ENCODE measurements around the gene KCNAB2.

Gene KCNAB2

DNA sequence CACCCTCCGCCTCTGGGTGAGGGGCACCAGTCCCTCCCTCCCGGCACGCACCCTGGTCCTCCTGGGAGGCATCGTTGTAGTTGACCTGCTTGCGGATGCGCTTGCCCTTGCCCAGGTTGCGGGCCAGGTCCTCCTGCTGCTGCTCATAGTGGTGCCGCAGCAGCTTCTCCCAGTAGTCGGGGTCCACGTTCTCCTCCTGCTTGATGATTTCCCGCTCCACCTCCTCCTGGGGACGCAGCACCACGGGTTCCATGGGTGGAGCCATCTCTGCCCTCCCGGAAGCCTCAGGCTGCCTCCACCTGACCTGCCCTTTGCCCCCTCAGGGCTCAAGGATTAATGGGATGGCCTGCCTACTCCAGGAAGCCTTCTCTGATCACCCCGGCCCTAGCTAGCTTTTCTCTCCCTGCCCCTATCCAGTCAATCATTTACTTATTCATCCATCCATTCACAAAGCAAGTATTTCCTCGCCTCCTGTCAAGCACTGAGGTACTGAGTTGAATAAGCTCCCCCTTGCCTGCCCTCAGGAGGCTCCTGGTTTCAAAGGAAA, 80.9 kb downstream of the KCNAB2 start:
- TF ChIP-seq, protein P1, sequence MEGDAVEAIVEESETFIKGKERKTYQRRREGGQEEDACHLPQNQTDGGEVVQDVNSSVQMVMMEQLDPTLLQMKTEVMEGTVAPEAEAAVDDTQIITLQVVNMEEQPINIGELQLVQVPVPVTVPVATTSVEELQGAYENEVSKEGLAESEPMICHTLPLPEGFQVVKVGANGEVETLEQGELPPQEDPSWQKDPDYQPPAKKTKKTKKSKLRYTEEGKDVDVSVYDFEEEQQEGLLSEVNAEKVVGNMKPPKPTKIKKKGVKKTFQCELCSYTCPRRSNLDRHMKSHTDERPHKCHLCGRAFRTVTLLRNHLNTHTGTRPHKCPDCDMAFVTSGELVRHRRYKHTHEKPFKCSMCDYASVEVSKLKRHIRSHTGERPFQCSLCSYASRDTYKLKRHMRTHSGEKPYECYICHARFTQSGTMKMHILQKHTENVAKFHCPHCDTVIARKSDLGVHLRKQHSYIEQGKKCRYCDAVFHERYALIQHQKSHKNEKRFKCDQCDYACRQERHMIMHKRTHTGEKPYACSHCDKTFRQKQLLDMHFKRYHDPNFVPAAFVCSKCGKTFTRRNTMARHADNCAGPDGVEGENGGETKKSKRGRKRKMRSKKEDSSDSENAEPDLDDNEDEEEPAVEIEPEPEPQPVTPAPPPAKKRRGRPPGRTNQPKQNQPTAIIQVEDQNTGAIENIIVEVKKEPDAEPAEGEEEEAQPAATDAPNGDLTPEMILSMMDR (IDR thresholded peaks at IDR 0.05; ENCODE audit: insufficient read depth, low read length, missing control alignments), result no peak
- ChIA-PET POLR2A (no interaction called here), CTCF (no interaction called here)
- no peak overlapping the region for H3K4me3 ChIP-seq (ENCODE audit: low read depth, low read length)
- no peak for DNase-seq (ENCODE audit: low read depth, low spot score)

GRCh38 chr1:6127587-6128163, 82.0 kb downstream of the KCNAB2 start:
- no peak for DNase-seq (ENCODE audit: low read depth, low spot score)
- ChIA-PET POLR2A (no interaction called here), CTCF (interaction anchor here (1.1 kb wide), 1 partner anchor 9 kb away, joined by 4 read pairs; no protein-coding TSS in a partner anchor)
- TF ChIP-seq, protein P1 (IDR thresholded peaks at IDR 0.05; ENCODE audit: insufficient read depth, low read length, missing control alignments), result no peak
- H3K4me3 ChIP-seq (ENCODE audit: low read depth, low read length), result peak overlapping the region; percentile 15

DNA sequence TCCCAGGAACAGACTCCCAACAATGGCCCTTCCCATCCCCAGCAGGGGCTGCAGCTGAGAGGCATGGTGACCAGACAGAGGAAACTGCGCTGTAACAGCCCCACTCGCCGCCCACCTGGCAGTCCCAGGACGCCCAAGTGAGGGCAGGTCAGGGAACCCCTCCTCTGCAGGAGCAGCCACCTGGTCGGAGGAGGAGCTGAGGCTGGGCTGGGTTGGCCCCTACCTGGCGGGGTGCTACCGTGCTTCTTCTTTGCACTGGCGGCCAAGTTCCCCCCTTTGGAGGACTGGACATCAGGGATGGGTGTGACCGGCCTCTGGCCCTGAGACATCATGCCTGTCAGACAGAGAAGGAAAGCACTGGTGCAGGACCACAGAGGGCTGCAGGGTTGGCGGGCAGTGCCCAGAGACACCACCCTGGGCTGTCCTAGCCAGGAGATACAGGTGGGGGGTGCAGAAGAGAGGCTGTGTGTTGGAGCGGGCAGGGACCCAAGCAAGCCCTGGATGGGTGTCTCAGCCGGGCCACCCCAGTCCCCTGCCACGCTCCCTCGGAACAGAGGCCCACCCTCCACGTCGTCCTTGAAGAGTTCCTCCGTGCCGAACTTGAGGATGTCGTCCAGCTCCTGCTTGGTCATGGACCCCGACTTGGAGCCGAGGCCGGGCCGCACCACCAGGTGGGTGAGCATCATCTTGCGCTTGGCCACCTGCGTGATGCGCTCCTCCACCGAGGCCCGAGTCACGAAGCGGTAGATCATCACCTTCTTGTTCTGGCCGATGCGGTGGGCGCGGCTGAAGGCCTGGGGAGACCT, 82.8 kb downstream of the KCNAB2 start:
- ChIA-PET POLR2A (no interaction called here), CTCF (interaction anchor here (1.1 kb wide), 1 partner anchor 10 kb away, joined by 4 read pairs; no protein-coding TSS in a partner anchor)
- TF ChIP-seq, protein P1 (IDR thresholded peaks at IDR 0.05; ENCODE audit: insufficient read depth, low read length, missing control alignments), result no peak
- H3K4me3 ChIP-seq (ENCODE audit: low read depth, low read length), result no peak overlapping the region
- no peak for DNase-seq (ENCODE audit: low read depth, low spot score)

- no peak for DNase-seq (ENCODE audit: low read depth, low spot score)
- POLR2A ChIA-PET, result no interaction called here
- CTCF ChIA-PET, result no interaction called here
- TF ChIP-seq, protein P1 (IDR thresholded peaks at IDR 0.05; ENCODE audit: insufficient read depth, low read length, missing control alignments), result no peak
- H3K4me3 ChIP-seq (ENCODE audit: low read depth, low read length), result no peak overlapping the region
Observed at GRCh38 chr1:6129313-6129712, 83.6 kb downstream of the KCNAB2 start.

- TF ChIP-seq, protein P1 (IDR thresholded peaks at IDR 0.05; ENCODE audit: insufficient read depth, low read length, missing control alignments), result no peak
- POLR2A ChIA-PET, result no interaction called here
- no peak for DNase-seq (ENCODE audit: low read depth, low spot score)
- no peak overlapping the region for H3K4me3 ChIP-seq (ENCODE audit: low read depth, low read length)
- CTCF ChIA-PET, result no interaction called here
Observed at GRCh38 chr1:6130036-6130435, 84.3 kb downstream of the KCNAB2 start.

DNA sequence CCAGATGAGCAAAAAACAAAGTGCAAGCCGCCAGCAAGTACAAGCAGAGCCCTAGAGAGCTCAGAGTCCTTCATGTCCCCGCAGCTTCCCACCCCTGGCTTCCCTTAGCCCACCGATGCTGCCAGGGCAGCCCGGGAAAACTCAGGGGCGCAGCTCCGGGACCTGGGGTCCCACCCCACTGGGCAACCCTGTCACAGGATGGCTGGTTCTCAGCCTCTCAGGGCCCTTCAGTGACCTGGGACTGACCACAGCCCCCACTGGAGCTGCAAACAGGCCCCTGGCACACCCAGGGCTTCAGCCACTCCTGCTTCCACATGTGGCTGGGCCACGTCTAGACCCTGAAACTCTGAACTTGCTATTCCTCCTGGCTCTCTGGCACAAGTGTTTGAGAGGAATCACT, 84.9 kb downstream of the KCNAB2 start:
- no peak for DNase-seq (ENCODE audit: low read depth, low spot score)
- CTCF ChIA-PET, result no interaction called here
- TF ChIP-seq, protein P1 (IDR thresholded peaks at IDR 0.05; ENCODE audit: insufficient read depth, low read length, missing control alignments), result no peak

More for the DNA sequence above, 84.9 kb downstream of the KCNAB2 start:
- no peak overlapping the region for H3K4me3 ChIP-seq (ENCODE audit: low read depth, low read length)
- POLR2A ChIA-PET, result no interaction called here

Measured in AG04449 (cell line).